HG03108 (cell line): ENCODE results near the gene PAK5.

ENCODE experiments used
- ATAC-seq: cut with Tn5 transposase; IDR thresholded peaks from one replicate; pipeline ENCODE4 v1.9.1; 2021; ENCODE audit warnings: moderate library complexity; ENCODE audit not compliant: unreplicated experiment

Gene PAK5

DNA sequence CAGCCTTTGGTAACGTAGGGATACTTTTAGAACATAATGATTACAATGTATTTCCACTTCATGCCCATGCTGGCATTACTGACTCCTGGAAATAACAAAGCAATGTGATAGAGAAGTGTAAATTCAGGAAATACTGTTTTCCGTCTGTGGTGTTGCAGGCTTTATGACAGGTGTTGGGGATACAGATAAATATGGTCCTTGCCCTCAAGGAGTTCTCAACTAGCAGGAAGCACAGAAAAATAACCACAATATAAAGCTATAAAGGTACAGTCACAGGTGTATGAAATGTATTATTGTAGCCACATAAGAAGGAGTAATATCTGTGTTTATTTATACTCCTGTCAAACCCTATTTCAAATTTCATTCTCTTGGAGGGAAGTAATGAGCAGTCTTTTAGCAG is 337.4 kb downstream of the PAK5 start:
- ATAC-seq, result no peak

- no peak for ATAC-seq
These were observed 338.8 kb downstream of the PAK5 start for GRCh38 chr20:9500121-9500520.

- ATAC-seq, result no peak
These were observed 339.6 kb downstream of the PAK5 start for GRCh38 chr20:9499126-9499899.

GRCh38 chr20:9498322-9498721 is 340.6 kb downstream of the PAK5 start:
- no peak for ATAC-seq

DNA sequence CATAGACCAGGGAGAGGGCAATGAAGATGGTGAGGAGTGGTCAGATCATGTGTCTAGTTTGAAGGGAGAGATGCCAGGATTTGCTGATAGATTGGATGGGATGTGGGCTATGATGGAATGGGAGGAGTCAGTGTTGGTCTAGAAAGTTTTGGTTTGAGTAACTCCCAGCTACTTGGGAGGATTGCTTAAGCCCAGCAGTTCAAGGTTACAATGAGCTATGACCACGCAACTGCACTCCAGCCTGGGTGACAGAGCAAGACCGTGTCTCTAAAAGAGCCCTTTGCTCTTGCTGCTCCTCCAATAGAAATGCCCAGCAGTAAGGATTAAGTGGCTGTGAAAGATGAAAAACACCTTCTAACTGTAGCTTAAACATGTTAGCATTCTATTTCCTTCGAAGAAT is 342.7 kb downstream of the PAK5 start:
- ATAC-seq, result no peak

- no peak for ATAC-seq
These were observed 343.2 kb downstream of the PAK5 start for GRCh38 chr20:9495701-9496100.

- ATAC-seq, result no peak
These were observed 345.1 kb downstream of the PAK5 start for GRCh38 chr20:9493803-9494202.

DNA sequence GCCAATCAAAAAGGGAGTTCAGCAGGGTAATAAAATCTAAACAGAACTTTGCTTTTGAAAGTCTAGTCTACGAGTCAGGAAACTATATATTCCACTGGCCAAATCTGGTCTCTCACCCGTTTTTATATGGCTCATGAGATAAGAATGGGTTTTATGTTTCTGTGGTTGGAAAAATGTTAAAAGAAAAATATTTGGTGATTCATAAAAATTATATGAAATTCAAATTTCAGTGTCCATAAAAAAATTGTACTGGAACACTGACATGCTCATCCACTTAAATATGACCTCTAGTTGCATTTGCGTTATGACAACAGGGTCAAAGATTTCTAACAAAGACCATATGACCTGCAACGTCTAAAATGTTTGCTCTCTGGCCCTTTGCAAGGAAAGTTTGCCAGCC is 346.8 kb downstream of the PAK5 start:
- no peak for ATAC-seq

- no peak for ATAC-seq
These were observed 347.6 kb downstream of the PAK5 start for GRCh38 chr20:9491324-9491723.

DNA sequence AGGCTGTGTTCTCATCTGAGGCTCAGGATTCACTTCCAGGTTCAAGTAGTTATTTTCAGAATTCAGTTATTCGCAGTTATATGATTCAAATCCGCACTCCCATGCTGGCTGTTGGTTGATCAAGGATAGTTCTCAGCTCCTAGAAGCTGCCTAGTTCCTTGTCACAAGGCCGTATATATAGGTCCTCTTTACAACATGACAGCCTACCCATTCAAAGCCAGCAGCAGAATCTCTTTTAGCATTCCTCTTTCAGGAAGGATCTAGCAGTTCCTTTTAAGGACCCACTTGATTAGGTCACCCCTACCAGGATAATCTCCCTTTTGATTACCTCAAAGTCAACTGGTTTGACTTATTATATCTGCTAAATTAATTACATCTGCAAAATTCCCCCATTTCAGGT is 348.2 kb downstream of the PAK5 start:
- ATAC-seq, result no peak

- no peak for ATAC-seq
These were observed 348.7 kb downstream of the PAK5 start for GRCh38 chr20:9490161-9490560.

- ATAC-seq, result no peak
These were observed 350.8 kb downstream of the PAK5 start for GRCh38 chr20:9488063-9488462.
